GM12873 (cell line): ENCODE measurements around the gene SEMA4G.

ENCODE experiments used
- TF ChIP-seq, protein P1 (sequence below): IDR thresholded peaks from 2 replicates; pipeline ENCODE4 v1.5.1; 2012; ENCODE audit warnings: low read depth, mild to moderate bottlenecking, moderate library complexity, low read length, control low read depth; ENCODE audit not compliant: insufficient read depth; ENCODE audit errors: missing control alignments

SEMA4G gene

DNA sequence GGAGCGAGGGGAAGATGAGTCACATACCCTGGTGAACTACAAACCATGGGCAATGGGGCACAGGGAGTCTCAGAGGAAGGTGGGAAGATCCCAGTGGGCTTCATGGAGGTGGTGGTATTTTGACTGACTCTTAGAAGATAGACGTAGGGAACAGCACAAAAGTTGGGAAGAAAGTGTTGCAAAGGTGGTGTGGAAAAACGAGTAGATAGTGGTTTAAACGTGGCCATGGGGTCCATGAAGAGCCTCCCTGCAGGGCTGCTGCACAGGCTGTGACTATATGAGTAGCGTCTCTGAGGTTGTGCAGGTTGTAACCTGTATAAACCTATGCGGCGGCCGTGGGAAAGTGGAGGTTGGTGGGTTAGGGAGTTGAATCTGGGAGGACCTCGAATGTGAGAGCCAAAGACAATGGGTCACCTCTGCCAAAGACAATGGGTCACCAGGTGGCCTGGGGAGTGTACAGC lies 44.1 kb downstream of the SEMA4G start:
- TF ChIP-seq, protein P1, sequence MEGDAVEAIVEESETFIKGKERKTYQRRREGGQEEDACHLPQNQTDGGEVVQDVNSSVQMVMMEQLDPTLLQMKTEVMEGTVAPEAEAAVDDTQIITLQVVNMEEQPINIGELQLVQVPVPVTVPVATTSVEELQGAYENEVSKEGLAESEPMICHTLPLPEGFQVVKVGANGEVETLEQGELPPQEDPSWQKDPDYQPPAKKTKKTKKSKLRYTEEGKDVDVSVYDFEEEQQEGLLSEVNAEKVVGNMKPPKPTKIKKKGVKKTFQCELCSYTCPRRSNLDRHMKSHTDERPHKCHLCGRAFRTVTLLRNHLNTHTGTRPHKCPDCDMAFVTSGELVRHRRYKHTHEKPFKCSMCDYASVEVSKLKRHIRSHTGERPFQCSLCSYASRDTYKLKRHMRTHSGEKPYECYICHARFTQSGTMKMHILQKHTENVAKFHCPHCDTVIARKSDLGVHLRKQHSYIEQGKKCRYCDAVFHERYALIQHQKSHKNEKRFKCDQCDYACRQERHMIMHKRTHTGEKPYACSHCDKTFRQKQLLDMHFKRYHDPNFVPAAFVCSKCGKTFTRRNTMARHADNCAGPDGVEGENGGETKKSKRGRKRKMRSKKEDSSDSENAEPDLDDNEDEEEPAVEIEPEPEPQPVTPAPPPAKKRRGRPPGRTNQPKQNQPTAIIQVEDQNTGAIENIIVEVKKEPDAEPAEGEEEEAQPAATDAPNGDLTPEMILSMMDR: no peak

DNA sequence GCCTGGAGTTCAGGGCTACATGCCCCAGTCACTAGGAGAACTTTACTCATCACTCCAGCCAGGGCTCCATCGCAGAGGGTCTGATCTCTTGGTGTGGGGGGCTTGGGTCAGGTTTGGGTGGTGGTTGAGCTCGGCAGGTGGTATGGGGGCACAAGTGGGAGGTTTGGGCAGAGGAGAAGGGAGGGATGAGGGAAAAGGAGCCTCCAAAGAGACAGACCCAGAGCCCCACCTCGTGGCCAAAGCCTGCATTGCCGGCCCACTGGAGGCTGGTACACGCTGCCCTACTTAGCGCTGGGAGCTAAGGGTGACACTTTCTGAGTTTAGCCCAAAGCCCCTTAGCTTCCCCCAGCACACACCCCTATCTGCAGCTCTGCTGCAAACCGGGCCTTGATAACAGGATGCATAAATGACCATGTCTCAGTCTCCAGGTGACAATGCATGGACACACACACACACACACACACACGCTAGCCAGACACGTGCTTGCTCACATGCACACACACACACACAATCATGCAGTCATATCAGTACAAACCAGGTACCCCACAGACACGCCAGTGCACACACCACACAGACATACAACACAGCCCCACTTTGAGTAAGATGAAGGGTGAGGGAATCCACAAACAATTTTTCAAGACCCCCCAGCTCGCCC lies 45.1 kb downstream of the SEMA4G start:
- TF ChIP-seq, protein P1: peak; percentile 99

DNA sequence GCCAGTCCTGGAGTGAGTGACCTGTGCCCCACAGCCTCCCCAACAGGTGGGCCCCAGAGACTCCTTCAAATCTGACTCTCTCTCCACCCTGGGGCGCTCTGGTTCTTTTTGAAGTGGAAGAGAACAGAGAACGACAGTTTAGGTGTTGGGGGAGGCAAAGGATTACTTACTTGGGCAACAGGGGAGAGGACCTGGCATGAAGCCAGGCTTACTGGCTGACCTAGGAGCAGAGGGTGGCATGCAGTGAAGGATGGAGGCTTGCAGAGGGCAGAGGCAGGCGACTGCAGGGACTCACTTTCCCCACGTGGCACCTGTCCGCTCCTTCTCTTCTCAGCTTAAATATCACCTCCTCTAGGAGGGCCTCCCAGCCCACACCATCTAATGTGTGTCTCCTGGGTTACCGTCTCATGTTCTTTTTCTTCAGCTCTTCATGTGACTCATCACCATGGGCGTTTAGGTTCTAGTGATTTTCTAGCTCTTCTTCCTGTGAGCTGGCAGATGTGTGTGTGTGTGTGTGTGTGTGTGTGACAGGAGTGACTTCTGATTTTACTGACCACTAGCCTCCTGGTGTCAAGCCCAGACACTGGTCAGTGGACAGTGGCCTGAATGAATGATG lies 45.8 kb downstream of the SEMA4G start:
- TF ChIP-seq, protein P1: no peak

GRCh38 chr10:101015582-101015973 lies 46.3 kb downstream of the SEMA4G start:
- TF ChIP-seq, protein P1: no peak

DNA sequence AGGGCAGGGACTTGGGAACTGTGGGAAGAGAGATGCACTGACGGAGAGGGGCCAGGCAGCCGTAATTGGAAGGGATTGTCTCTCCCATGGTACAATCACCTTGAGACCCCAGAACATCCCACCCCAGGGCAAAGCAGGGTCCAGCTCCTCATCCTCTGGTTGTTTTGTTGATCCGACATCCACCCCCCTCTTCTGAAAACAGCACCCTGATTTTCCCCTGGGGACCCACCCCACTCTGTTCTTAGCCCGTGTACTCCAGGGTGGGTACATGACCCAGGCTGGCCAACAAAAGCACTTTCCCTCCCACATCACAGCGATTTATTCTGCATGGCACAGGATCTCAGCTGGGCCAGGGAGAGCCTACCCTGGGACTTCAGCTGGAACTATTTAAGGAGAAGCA lies 47.5 kb downstream of the SEMA4G start:
- TF ChIP-seq, protein P1: no peak

DNA sequence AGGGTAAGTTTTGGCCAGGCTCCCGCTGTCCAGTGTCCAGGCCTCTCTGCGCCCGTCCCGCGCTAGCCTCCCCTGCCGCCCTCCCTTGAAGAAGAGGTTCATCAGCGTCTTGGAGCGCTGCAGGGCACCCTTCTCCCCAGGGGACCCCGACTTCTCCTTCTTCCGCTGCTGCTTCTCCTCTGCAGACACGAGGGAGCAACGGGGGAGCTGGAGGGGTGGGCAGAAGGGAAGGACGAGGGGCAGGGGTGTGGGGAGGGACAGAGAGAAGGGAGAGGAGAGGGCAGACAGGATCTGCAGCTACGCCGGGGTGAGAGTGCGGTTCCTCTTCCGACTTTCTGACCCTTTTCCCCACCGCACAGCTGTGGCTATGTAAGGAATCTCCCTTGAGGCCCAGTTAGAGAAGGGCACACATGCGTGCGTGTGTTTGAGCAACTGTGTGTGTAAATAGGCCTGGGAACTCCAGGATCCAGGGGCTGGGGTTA lies 48.9 kb downstream of the SEMA4G start:
- TF ChIP-seq, protein P1: no peak

- TF ChIP-seq, protein P1: peak; percentile 75
Measured at GRCh38 chr10:101018600-101019439, 49.5 kb downstream of the SEMA4G start.
